ENCODE measurements around the gene COL4A4.
"Not testable (repeated sequence)": the region's sequence is repeated elsewhere in the genome, so short reads cannot be mapped to it uniquely, and the experiment has no call there.

DNA sequence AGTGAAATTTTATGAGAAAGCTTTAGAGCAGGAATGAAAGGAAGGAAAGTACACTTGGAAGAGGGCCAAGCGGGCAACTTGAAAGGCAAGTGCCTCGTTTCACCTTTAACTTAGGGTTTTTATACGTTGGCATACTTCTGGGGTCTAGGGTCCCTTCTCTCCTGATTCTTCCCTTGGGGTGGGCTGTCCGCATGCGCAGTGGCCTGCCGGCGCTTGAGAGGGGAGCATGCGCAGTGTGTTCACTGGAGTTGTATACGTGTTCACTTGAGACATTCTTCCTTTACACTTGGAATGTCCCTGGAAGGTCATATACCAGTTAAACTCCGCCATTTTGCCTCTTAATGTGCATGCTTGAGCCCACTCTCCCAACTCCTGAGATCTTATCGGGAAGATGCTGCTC, 7.8 kb upstream of the COL4A4 start:
- not testable (repeated sequence) for TF ChIP-seq ZNF670 (tag by site-specific recombination; IDR thresholded peaks at IDR 0.05; ENCODE audit: low read depth); ZNF292 (tag by site-specific recombination; IDR thresholded peaks at IDR 0.05; ENCODE audit: borderline replicate concordance, low read depth)

Data from HEK293 (cell line).